Measurements from ENCODE around the gene TTLL12.

Gene TTLL12

DNA sequence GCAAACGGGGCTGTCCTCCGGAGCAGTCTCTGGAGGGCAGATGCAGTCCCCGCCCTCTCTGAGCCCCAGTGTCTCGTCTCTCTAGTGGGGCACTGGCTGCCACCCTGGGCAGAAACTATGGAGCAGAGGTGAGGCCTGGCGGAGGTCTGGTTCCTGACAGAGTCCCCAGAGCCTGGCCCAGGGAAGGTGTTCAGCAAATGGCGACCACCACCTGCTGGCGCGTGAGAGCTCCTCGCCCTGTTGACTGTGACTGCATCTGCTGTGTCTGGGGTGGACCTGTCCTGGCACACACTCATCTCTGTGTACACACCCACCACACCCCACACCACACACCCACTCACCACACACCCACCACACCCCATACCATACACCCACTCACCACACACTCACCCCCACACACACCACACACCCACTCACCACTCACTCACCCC lies 18.3 kb upstream of the TTLL12 start:
- Histone ChIP-seq H3K27me3 (ENCODE audit: low read depth, low read length) (no peaks in the 10 kb centered on the region; the same call in 1 of the 2 replicates), H3K36me3 (replicated peaks; ENCODE audit: low read depth, low read length) (no peaks in the 10 kb centered on the region), H3K9me3 (ENCODE audit: insufficient read depth, low read length) (no peaks in the 10 kb centered on the region), H3K79me2 (ENCODE audit: low read length) (no peaks in the 10 kb centered on the region), H3K4me1 (ENCODE audit: low read length) (no peaks in the 10 kb centered on the region), H2AFZ (ENCODE audit: low read depth, low read length) (no peak overlapping the region), H3K4me2 (ENCODE audit: low read length) (no peak overlapping the region), H3K9ac (ENCODE audit: low read length) (no peak overlapping the region), H3K27ac (ENCODE audit: low read length) (no peak overlapping the region), H4K20me1 (ENCODE audit: insufficient read depth, low read length) (no peaks in the 10 kb centered on the region), H3K4me3 (ENCODE audit: low read length) (no peak overlapping the region)
- no peak for TF ChIP-seq EZH2phosphoT487 (IDR thresholded peaks at IDR 0.05; ENCODE audit: low read depth)
- no peak for TF ChIP-seq CTCF (IDR thresholded peaks at IDR 0.05; ENCODE audit: low read depth, low read length)

DNA sequence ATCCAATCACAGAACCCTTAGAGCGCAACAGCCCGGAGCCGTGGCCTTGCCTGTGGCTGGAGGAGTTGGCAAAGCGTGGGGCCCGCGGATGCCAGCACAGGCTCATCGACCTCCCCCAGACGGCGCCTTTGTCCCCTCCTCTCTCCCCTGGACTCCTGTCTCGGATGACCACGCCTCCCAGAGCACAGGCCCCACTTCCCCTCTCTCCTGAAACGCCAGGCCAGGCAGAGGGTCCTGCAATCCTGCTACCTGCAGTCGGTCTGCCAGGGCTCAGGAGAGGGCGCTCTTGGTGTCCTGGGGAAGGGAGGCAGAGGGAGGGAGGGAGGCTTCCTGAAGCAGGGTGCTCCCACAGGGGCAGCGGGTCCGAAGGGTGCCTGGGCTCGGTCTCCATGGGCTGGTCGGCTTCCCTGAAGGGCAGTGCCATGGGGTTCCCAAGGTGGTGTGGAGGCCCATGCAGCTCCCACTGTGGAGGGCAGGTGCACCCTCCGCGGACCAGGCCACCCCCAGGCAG lies 16.6 kb upstream of the TTLL12 start:
- TF ChIP-seq CTCF (IDR thresholded peaks at IDR 0.05; ENCODE audit: low read depth, low read length) (no peak), EZH2phosphoT487 (IDR thresholded peaks at IDR 0.05; ENCODE audit: low read depth) (no peak)
- Histone ChIP-seq H3K9ac (ENCODE audit: low read length) (no peak overlapping the region), H3K4me3 (ENCODE audit: low read length) (no peak overlapping the region), H3K79me2 (ENCODE audit: low read length) (no peaks in the 10 kb centered on the region), H3K9me3 (ENCODE audit: insufficient read depth, low read length) (no peaks in the 10 kb centered on the region), H2AFZ (ENCODE audit: low read depth, low read length) (no peak overlapping the region), H4K20me1 (ENCODE audit: insufficient read depth, low read length) (no peaks in the 10 kb centered on the region), H3K4me1 (ENCODE audit: low read length) (no peaks in the 10 kb centered on the region), H3K4me2 (ENCODE audit: low read length) (no peak overlapping the region), H3K27me3 (ENCODE audit: low read depth, low read length) (no peaks in the 10 kb centered on the region; the same call in 1 of the 2 replicates), H3K27ac (ENCODE audit: low read length) (no peak overlapping the region), H3K36me3 (replicated peaks; ENCODE audit: low read depth, low read length) (no peaks in the 10 kb centered on the region)

- no peak overlapping the region for H3K9ac ChIP-seq (ENCODE audit: low read length)
- no peaks in the 10 kb centered on the region for H3K4me1 ChIP-seq (ENCODE audit: low read length)
- no peak overlapping the region for H3K4me2 ChIP-seq (ENCODE audit: low read length)
- no peak overlapping the region for H3K4me3 ChIP-seq (ENCODE audit: low read length)
- H3K27me3 ChIP-seq (ENCODE audit: low read depth, low read length) = no peaks in the 10 kb centered on the region; the same call in 1 of the 2 replicates
- H3K79me2 ChIP-seq (ENCODE audit: low read length) = no peaks in the 10 kb centered on the region
- no peaks in the 10 kb centered on the region for H3K9me3 ChIP-seq (ENCODE audit: insufficient read depth, low read length)
- H3K27ac ChIP-seq (ENCODE audit: low read length) = no peak overlapping the region
- TF ChIP-seq CTCF (IDR thresholded peaks at IDR 0.05; ENCODE audit: low read depth, low read length) = no peak
- no peak overlapping the region for H2AFZ ChIP-seq (ENCODE audit: low read depth, low read length)
- no peaks in the 10 kb centered on the region for H3K36me3 ChIP-seq (replicated peaks; ENCODE audit: low read depth, low read length)
- H4K20me1 ChIP-seq (ENCODE audit: insufficient read depth, low read length) = no peaks in the 10 kb centered on the region
Measured at GRCh38 chr22:43202756-43203410, 15.9 kb upstream of the TTLL12 start.

- H3K27me3 ChIP-seq (ENCODE audit: low read depth, low read length) = peaks cover 4% of the 10 kb centered on the region; the same call in 1 of the 2 replicates
- no peaks in the 10 kb centered on the region for H4K20me1 ChIP-seq (ENCODE audit: insufficient read depth, low read length)
- H2AFZ ChIP-seq (ENCODE audit: low read depth, low read length) = no peak overlapping the region
- no peak overlapping the region for H3K4me2 ChIP-seq (ENCODE audit: low read length)
- no peaks in the 10 kb centered on the region for H3K9me3 ChIP-seq (ENCODE audit: insufficient read depth, low read length)
- H3K9ac ChIP-seq (ENCODE audit: low read length) = no peak overlapping the region
- no peak overlapping the region for H3K27ac ChIP-seq (ENCODE audit: low read length)
- H3K79me2 ChIP-seq (ENCODE audit: low read length) = no peaks in the 10 kb centered on the region
- TF ChIP-seq EZH2phosphoT487 (IDR thresholded peaks at IDR 0.05; ENCODE audit: low read depth) (no peak), CTCF (IDR thresholded peaks at IDR 0.05; ENCODE audit: low read depth, low read length) (no peak)
- no peaks in the 10 kb centered on the region for H3K36me3 ChIP-seq (replicated peaks; ENCODE audit: low read depth, low read length)
- no peaks in the 10 kb centered on the region for H3K4me1 ChIP-seq (ENCODE audit: low read length)
- H3K4me3 ChIP-seq (ENCODE audit: low read length) = no peak overlapping the region
Measured at GRCh38 chr22:43202326-43202725, 15.4 kb upstream of the TTLL12 start.
